Neuronal stem cell (in vitro differentiated cells): ENCODE measurements around the gene KRT2.
A peak's percentile ranks its signal among the peaks of the same experiment; 100 is the strongest.

Source experiments
- DNase-seq: peaks from one replicate; pipeline ENCODE4 v3.0.0-alpha.2; 2013; ENCODE audit warnings: low spot score
- H2AFZ ChIP-seq: one replicate; pipeline ENCODE4 v1.6.1; 2013; ENCODE audit warnings: mild to moderate bottlenecking, low read length, inconsistent platforms
- H2AK5ac ChIP-seq: 2 replicates; pipeline ENCODE4 v1.6.1; 2013; ENCODE audit warnings: low read depth, mild to moderate bottlenecking, inconsistent platforms, low read length, moderate library complexity, mixed read lengths
- H2BK120ac ChIP-seq: 2 replicates; pipeline ENCODE4 v1.6.1; 2013; ENCODE audit warnings: low read depth, mild to moderate bottlenecking, inconsistent platforms, low read length, moderate library complexity, mixed read lengths
- H2BK12ac ChIP-seq: one replicate; pipeline ENCODE4 v1.6.1; 2013; ENCODE audit warnings: low read length, inconsistent platforms
- H2BK15ac ChIP-seq: 2 replicates; pipeline ENCODE4 v1.6.1; 2013; ENCODE audit warnings: mild to moderate bottlenecking, low read length, inconsistent platforms, mixed read lengths
- H2BK5ac ChIP-seq: one replicate; pipeline ENCODE4 v1.6.1; 2013; ENCODE audit warnings: inconsistent platforms, mild to moderate bottlenecking, low read length, moderate library complexity
- H3K14ac ChIP-seq: one replicate; pipeline ENCODE4 v1.6.1; 2013; ENCODE audit warnings: low read length, inconsistent platforms
- H3K18ac ChIP-seq: 2 replicates; pipeline ENCODE4 v1.6.1; 2013; ENCODE audit warnings: low read length, inconsistent platforms
- H3K23ac ChIP-seq: 2 replicates; pipeline ENCODE4 v1.6.1; 2013; ENCODE audit warnings: low read depth, mild to moderate bottlenecking, mixed read lengths, low read length, inconsistent platforms; ENCODE audit not compliant: poor library complexity
- H3K27ac ChIP-seq: replicated peaks from 3 replicates; pipeline ENCODE4 v1.5.1; 2013; ENCODE audit warnings: low read length, inconsistent platforms
- H3K27me3 ChIP-seq, 3 experiments: 2 replicates each; pipeline ENCODE4 v1.6.1; 2013; ENCODE audit warnings: low read length in 3 of 3, mild to moderate bottlenecking in 2 of 3, inconsistent platforms in 1 of 3, low read depth in 1 of 3, mixed read lengths in 1 of 3, moderate library complexity in 1 of 3; ENCODE audit not compliant: control insufficient read depth in 3 of 3, insufficient read depth in 3 of 3
- H3K36me3 ChIP-seq, 2 donors: replicated peaks in 1 of 2; 2 replicates each; pipeline ENCODE4 v1.6.1; 2013; ENCODE audit warnings: low read length in 2 of 2; ENCODE audit not compliant: control insufficient read depth in 2 of 2, insufficient read depth in 2 of 2
- H3K4ac ChIP-seq: 2 replicates; pipeline ENCODE4 v1.6.1; 2013; ENCODE audit warnings: inconsistent platforms, mild to moderate bottlenecking, low read length, moderate library complexity
- H3K4me1 ChIP-seq, 2 donors: 1 replicate in 1 of 2; 2 replicates in 1 of 2; pipeline ENCODE4 v1.6.1; 2013; ENCODE audit warnings: low read length in 2 of 2, low read depth in 1 of 2; ENCODE audit not compliant: control insufficient read depth in 2 of 2, insufficient read depth in 1 of 2
- H3K4me2 ChIP-seq: one replicate; pipeline ENCODE4 v1.6.1; 2013; ENCODE audit warnings: mild to moderate bottlenecking, low read length, inconsistent platforms; ENCODE audit not compliant: insufficient read depth, poor library complexity, severe bottlenecking
- H3K4me3 ChIP-seq, 2 donors: 2 replicates each; pipeline ENCODE4 v1.5.1; 2013; ENCODE audit warnings: low read length in 2 of 2, mild to moderate bottlenecking in 2 of 2, inconsistent platforms in 1 of 2, moderate library complexity in 1 of 2
- H3K79me1 ChIP-seq: one replicate; pipeline ENCODE4 v1.6.1; 2013; ENCODE audit warnings: low read depth, mild to moderate bottlenecking, inconsistent platforms, low read length, moderate library complexity
- H3K9ac ChIP-seq: one replicate; pipeline ENCODE4 v1.6.1; 2013; ENCODE audit warnings: mild to moderate bottlenecking, low read depth, low read length, inconsistent platforms; ENCODE audit not compliant: poor library complexity
- H3K9me3 ChIP-seq, 2 donors: replicated peaks in 1 of 2; 2 replicates each; pipeline versions ENCODE3 to v1.6.1; 2013; ENCODE audit warnings: low read length in 2 of 2, mild to moderate bottlenecking in 2 of 2, inconsistent platforms in 1 of 2, low read depth in 1 of 2, mixed read lengths in 1 of 2, moderate library complexity in 1 of 2; ENCODE audit not compliant: control insufficient read depth in 2 of 2, insufficient read depth in 1 of 2
- H4K8ac ChIP-seq: one replicate; pipeline ENCODE4 v1.6.1; 2013; ENCODE audit warnings: low read depth, mild to moderate bottlenecking, inconsistent platforms, low read length, moderate library complexity
- H4K91ac ChIP-seq: one replicate; pipeline ENCODE4 v1.6.1; 2013; ENCODE audit warnings: low read length, low read depth, mild to moderate bottlenecking, inconsistent platforms; ENCODE audit not compliant: poor library complexity
- WGBS, 2 donors: extraction: QIAGEN DNeasy Blood & Tissue Kit; methylation state at CpG; one replicate each; pipeline ENCODE4 v1.1.7; 2013; ENCODE audit warnings: missing lambda C conversion rate in 2 of 2, mixed read lengths in 1 of 2; ENCODE audit not compliant: insufficient read length in 2 of 2, insufficient replicate concordance in 1 of 2; ENCODE audit errors: extremely low coverage in 2 of 2; 5-methylcytosine and 5-hydroxymethylcytosine counted together

Gene KRT2

GRCh38 chr12:52688481-52688880, 36.5 kb upstream of the KRT2 start:
- H2BK5ac ChIP-seq, result no peak overlapping the region
- H2AK5ac ChIP-seq, result no peak overlapping the region
- no peak overlapping the region for H3K14ac ChIP-seq
- H3K4ac ChIP-seq, result no peak overlapping the region
- no peak overlapping the region for H3K4me2 ChIP-seq
- no peaks in the 10 kb centered on the region for H3K79me1 ChIP-seq
- H3K9ac ChIP-seq, result no peak overlapping the region
- H3K27me3 ChIP-seq, result peaks cover 0 to 52% (median 10%) of the 10 kb centered on the region in 3 experiments
- no peak overlapping the region for H2BK120ac ChIP-seq
- H4K91ac ChIP-seq, result no peak overlapping the region
- H2BK12ac ChIP-seq, result no peak overlapping the region
- no peak overlapping the region for H3K27ac ChIP-seq
- no peak overlapping the region for H2BK15ac ChIP-seq
- no peaks in the 10 kb centered on the region for H3K9me3 ChIP-seq
- H2AFZ ChIP-seq, result no peak overlapping the region
- H3K36me3 ChIP-seq, result no peaks in the 10 kb centered on the region
- H3K4me3 ChIP-seq, result no peak overlapping the region
- DNase-seq, result no peak
- H4K8ac ChIP-seq, result no peak overlapping the region
- H3K23ac ChIP-seq, result no peak overlapping the region
- peaks cover 0 to 19% of the 10 kb centered on the region in 2 donors for H3K4me1 ChIP-seq
- H3K18ac ChIP-seq, result no peak overlapping the region
- WGBS, 2 donors, result no CpG with 5 or more reads among the region's 2 CpGs

DNA sequence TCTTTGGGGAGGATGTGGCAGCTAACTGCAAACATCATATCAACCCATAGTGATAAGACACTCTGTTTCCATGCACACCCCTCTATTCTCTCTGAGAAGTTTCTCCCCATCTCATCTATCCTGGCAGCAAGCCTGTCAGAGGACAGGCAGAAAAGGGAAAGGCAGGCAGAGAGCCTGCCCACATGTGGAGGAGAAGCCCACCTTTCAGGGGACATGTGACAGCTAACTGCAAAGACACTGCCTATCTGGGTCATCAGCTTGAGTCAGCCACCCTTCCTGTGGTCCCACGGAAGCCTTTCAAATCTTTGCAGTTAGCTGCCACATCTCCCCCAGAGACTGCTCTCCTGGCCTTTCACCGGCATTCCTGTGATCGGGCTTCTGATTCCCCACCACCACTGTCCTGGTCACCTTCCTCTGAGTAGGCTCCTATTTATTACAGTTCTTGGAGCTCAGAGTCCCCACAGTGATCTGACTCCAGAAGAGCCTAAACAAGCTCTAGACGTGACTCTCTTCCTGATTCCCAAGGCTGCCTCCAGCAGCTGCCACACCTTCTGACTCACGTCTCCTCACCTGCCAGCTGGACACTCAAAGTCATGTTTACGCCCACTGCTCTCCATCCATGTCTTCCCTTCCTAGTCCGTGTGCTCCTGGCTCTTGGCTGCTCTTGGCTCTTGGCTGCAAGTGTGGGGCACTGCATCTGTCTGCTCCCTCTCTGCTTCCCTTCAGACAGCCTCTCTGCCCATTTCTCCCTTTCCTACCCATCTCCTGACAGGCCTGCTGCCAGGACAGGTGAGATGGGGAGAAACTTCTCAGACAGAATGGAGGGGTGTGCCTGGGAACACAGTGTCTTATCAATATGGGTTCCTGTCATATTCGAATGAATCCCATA, 35.7 kb upstream of the KRT2 start:
- no CpG with 5 or more reads among the region's 8 CpGs for WGBS, 2 donors
- H4K91ac ChIP-seq, result no peak overlapping the region

GRCh38 chr12:52686756-52687487, 34.9 kb upstream of the KRT2 start:
- no peak for DNase-seq
- no peak overlapping the region for H3K14ac ChIP-seq
- no peak overlapping the region for H4K8ac ChIP-seq
- H3K9me3 ChIP-seq, result no peaks in the 10 kb centered on the region
- no peak overlapping the region for H2BK120ac ChIP-seq
- no peak overlapping the region for H2BK15ac ChIP-seq
- H3K36me3 ChIP-seq, result no peaks in the 10 kb centered on the region
- no peak overlapping the region for H3K27ac ChIP-seq
- no peak overlapping the region for H2BK5ac ChIP-seq
- no peak overlapping the region for H3K9ac ChIP-seq
- no peak overlapping the region for H2AFZ ChIP-seq
- no peak overlapping the region for H2AK5ac ChIP-seq
- no peak overlapping the region for H3K4ac ChIP-seq
- no peak overlapping the region for H3K23ac ChIP-seq
- peaks cover 0 to 38% (median 10%) of the 10 kb centered on the region in 3 experiments for H3K27me3 ChIP-seq
- H4K91ac ChIP-seq, result no peak overlapping the region
- no peak overlapping the region for H3K4me3 ChIP-seq
- H2BK12ac ChIP-seq, result no peak overlapping the region
- H3K4me1 ChIP-seq, result peaks cover 0 to 14% of the 10 kb centered on the region in 2 donors
- no CpG with 5 or more reads among the region's 9 CpGs for WGBS, 2 donors
- H3K4me2 ChIP-seq, result no peak overlapping the region
- H3K79me1 ChIP-seq, result no peaks in the 10 kb centered on the region
- no peak overlapping the region for H3K18ac ChIP-seq

More for the DNA sequence above, 35.7 kb upstream of the KRT2 start:
- H2BK5ac ChIP-seq, result no peak overlapping the region
- no peak overlapping the region for H3K4ac ChIP-seq
- no peak for DNase-seq
- H3K36me3 ChIP-seq, result no peaks in the 10 kb centered on the region
- no peak overlapping the region for H2BK12ac ChIP-seq
- H2BK15ac ChIP-seq, result no peak overlapping the region
- no peak overlapping the region for H2AK5ac ChIP-seq
- no peak overlapping the region for H4K8ac ChIP-seq
- no peak overlapping the region for H2AFZ ChIP-seq
- H3K23ac ChIP-seq, result peak overlapping the region; percentile 70
- no peaks in the 10 kb centered on the region for H3K79me1 ChIP-seq
- no peak overlapping the region for H3K4me2 ChIP-seq
- no peak overlapping the region for H2BK120ac ChIP-seq
- no peak overlapping the region for H3K9ac ChIP-seq
- peak overlapping the region; percentile 56 for H3K18ac ChIP-seq
- no peak overlapping the region for H3K4me3 ChIP-seq
- H3K14ac ChIP-seq, result no peak overlapping the region
- peaks cover 0 to 19% of the 10 kb centered on the region in 2 donors for H3K4me1 ChIP-seq
- H3K9me3 ChIP-seq, result no peaks in the 10 kb centered on the region
- H3K27ac ChIP-seq, result no peak overlapping the region
- H3K27me3 ChIP-seq, result peaks cover 0 to 46% (median 10%) of the 10 kb centered on the region in 3 experiments

- Histone ChIP-seq H4K91ac (no peak overlapping the region), H3K4ac (no peak overlapping the region), H2BK15ac (no peak overlapping the region), H3K4me1 (peaks cover 0 to 10% of the 10 kb centered on the region in 2 donors), H3K9me3 (no peaks in the 10 kb centered on the region), H2BK5ac (no peak overlapping the region), H2BK120ac (no peak overlapping the region), H3K27me3 (peaks cover 0 to 30% (median 8%) of the 10 kb centered on the region in 3 experiments), H3K23ac (no peak overlapping the region), H3K18ac (no peak overlapping the region), H3K79me1 (no peaks in the 10 kb centered on the region), H2BK12ac (no peak overlapping the region), H3K14ac (no peak overlapping the region), H3K36me3 (no peaks in the 10 kb centered on the region), H3K4me3 (no peak overlapping the region), H2AK5ac (no peak overlapping the region), H4K8ac (no peak overlapping the region), H3K9ac (no peak overlapping the region), H3K4me2 (no peak overlapping the region), H2AFZ (no peak overlapping the region), H3K27ac (no peak overlapping the region)
- WGBS, 2 donors, result no CpG with 5 or more reads among the region's 3 CpGs
- no peak for DNase-seq
Observed at GRCh38 chr12:52686063-52686462, 34.1 kb upstream of the KRT2 start.
